ENCODE data around the gene NINJ2.

Gene NINJ2

GRCh38 chr12:601976-602699, 61.1 kb downstream of the NINJ2 start:
- DNase-seq, result no peak
- in situ Hi-C loops (cut with HindIII; ENCODE audit: low pct_ligation_motif_present, low pct_unique_long_range_greater_than_20kb, low sequenced_read_pairs), result no loop called here

- DNase-seq, result no peak
- in situ Hi-C loops (cut with HindIII; ENCODE audit: low pct_ligation_motif_present, low pct_unique_long_range_greater_than_20kb, low sequenced_read_pairs), result no loop called here
These were observed 63.5 kb downstream of the NINJ2 start for GRCh38 chr12:599756-600155.

GRCh38 chr12:597926-598568, 65.2 kb downstream of the NINJ2 start:
- in situ Hi-C loops (cut with HindIII; ENCODE audit: low pct_ligation_motif_present, low pct_unique_long_range_greater_than_20kb, low sequenced_read_pairs), result no loop called here
- no peak for DNase-seq

- in situ Hi-C loops (cut with HindIII; ENCODE audit: low pct_ligation_motif_present, low pct_unique_long_range_greater_than_20kb, low sequenced_read_pairs), result no loop called here
These were observed 69.6 kb downstream of the NINJ2 start for GRCh38 chr12:593396-594270.

GRCh38 chr12:592024-592505, 71.2 kb downstream of the NINJ2 start:
- in situ Hi-C loops (cut with HindIII; ENCODE audit: low pct_ligation_motif_present, low pct_unique_long_range_greater_than_20kb, low sequenced_read_pairs), result no loop called here

More at GRCh38 chr12:593396-594270, 69.6 kb downstream of the NINJ2 start:
- no peak for DNase-seq

GRCh38 chr12:591167-592023, 71.8 kb downstream of the NINJ2 start:
- no peak for DNase-seq
- in situ Hi-C loops (cut with HindIII; ENCODE audit: low pct_ligation_motif_present, low pct_unique_long_range_greater_than_20kb, low sequenced_read_pairs), result no loop called here

More at GRCh38 chr12:592024-592505, 71.2 kb downstream of the NINJ2 start:
- DNase-seq, result no peak

GRCh38 chr12:590206-590750, 73.0 kb downstream of the NINJ2 start:
- DNase-seq, result no peak
- in situ Hi-C loops (cut with HindIII; ENCODE audit: low pct_ligation_motif_present, low pct_unique_long_range_greater_than_20kb, low sequenced_read_pairs), result no loop called here

GRCh38 chr12:588646-589045, 74.6 kb downstream of the NINJ2 start:
- in situ Hi-C loops (cut with HindIII; ENCODE audit: low pct_ligation_motif_present, low pct_unique_long_range_greater_than_20kb, low sequenced_read_pairs), result no loop called here
- DNase-seq, result no peak

- in situ Hi-C loops (cut with HindIII; ENCODE audit: low pct_ligation_motif_present, low pct_unique_long_range_greater_than_20kb, low sequenced_read_pairs), result no loop called here
- DNase-seq, result no peak
These were observed 75.3 kb downstream of the NINJ2 start for GRCh38 chr12:588024-588322.

- no peak for DNase-seq
- in situ Hi-C loops (cut with HindIII; ENCODE audit: low pct_ligation_motif_present, low pct_unique_long_range_greater_than_20kb, low sequenced_read_pairs), result no loop called here
These were observed 75.9 kb downstream of the NINJ2 start for GRCh38 chr12:587132-588023.

- in situ Hi-C loops (cut with HindIII; ENCODE audit: low pct_ligation_motif_present, low pct_unique_long_range_greater_than_20kb, low sequenced_read_pairs), result no loop called here
These were observed 76.8 kb downstream of the NINJ2 start for GRCh38 chr12:586318-587071.

GRCh38 chr12:585062-586061, 77.9 kb downstream of the NINJ2 start:
- in situ Hi-C loops (cut with HindIII; ENCODE audit: low pct_ligation_motif_present, low pct_unique_long_range_greater_than_20kb, low sequenced_read_pairs), result no loop called here
- no peak for DNase-seq

More at GRCh38 chr12:586318-587071, 76.8 kb downstream of the NINJ2 start:
- DNase-seq, result no peak

- no peak for DNase-seq
- in situ Hi-C loops (cut with HindIII; ENCODE audit: low pct_ligation_motif_present, low pct_unique_long_range_greater_than_20kb, low sequenced_read_pairs), result no loop called here
These were observed 79.9 kb downstream of the NINJ2 start for GRCh38 chr12:583251-583869.

- DNase-seq, result no peak
- in situ Hi-C loops (cut with HindIII; ENCODE audit: low pct_ligation_motif_present, low pct_unique_long_range_greater_than_20kb, low sequenced_read_pairs), result no loop called here
These were observed 81.5 kb downstream of the NINJ2 start for GRCh38 chr12:581746-582145.

GRCh38 chr12:581321-581720, 81.9 kb downstream of the NINJ2 start:
- no peak for DNase-seq

More at GRCh38 chr12:581321-581720, 81.9 kb downstream of the NINJ2 start:
- in situ Hi-C loops (cut with HindIII; ENCODE audit: low pct_ligation_motif_present, low pct_unique_long_range_greater_than_20kb, low sequenced_read_pairs), result no loop called here
